ENCODE data around the gene FCRL5.

FCRL5 gene

GRCh38 chr1:157495285-157495684 is 57.0 kb downstream of the FCRL5 start:
- CTCF ChIA-PET = interaction anchor here (0.8 to 3.1 kb wide), 19 partner anchors 9 to 463 kb away, joined by 3 to 28 read pairs (median 5); no protein-coding TSS in a partner anchor
- POLR2A ChIA-PET = interaction anchor here (0.6 kb wide), 1 partner anchor 63 kb away, joined by 3 read pairs; no protein-coding TSS in a partner anchor

GRCh38 chr1:157494093-157494492 is 58.2 kb downstream of the FCRL5 start:
- H3K4me3 ChIP-seq (ENCODE audit: low read depth, low read length) = no peak overlapping the region
- CTCF ChIA-PET = interaction anchor here (0.6 to 3.1 kb wide), 9 partner anchors 10 to 631 kb away, joined by 3 to 28 read pairs (median 5); no protein-coding TSS in a partner anchor

More at GRCh38 chr1:157495285-157495684, 57.0 kb downstream of the FCRL5 start:
- H3K27ac ChIP-seq (ENCODE audit: extremely low read depth, low read depth, low read length) = no peak overlapping the region
- H3K36me3 ChIP-seq (ENCODE audit: control insufficient read depth in 2 of 2, insufficient read depth in 1 of 2, low read length in 2 of 2) = no peaks in the 10 kb centered on the region
- TF ChIP-seq SP2 (tag by site-specific recombination; IDR thresholded peaks at IDR 0.05) = no peak
- no peak for TF ChIP-seq PBX3 (CRISPR knock-in tag; IDR thresholded peaks at IDR 0.05)
- TF ChIP-seq ZBTB7A (tag by site-specific recombination; IDR thresholded peaks at IDR 0.05; ENCODE audit: low read depth) = no peak
- TF ChIP-seq ZNF792 (tag by site-specific recombination; IDR thresholded peaks at IDR 0.05) = no peak
- TF ChIP-seq ZNF585B (tag by site-specific recombination; IDR thresholded peaks at IDR 0.05) = no peak
- no peak for TF ChIP-seq ZBTB21 (tag by site-specific recombination; IDR thresholded peaks at IDR 0.05)
- TF ChIP-seq ZSCAN4 (tag by site-specific recombination; IDR thresholded peaks at IDR 0.05) = no peak
- no peak for TF ChIP-seq ZNF223 (tag by site-specific recombination; IDR thresholded peaks at IDR 0.05)
- no peak for TF ChIP-seq ZFP41 (tag by site-specific recombination; IDR thresholded peaks at IDR 0.05; ENCODE audit: borderline replicate concordance)
- no peak for TF ChIP-seq GLIS2 (tag by site-specific recombination; IDR thresholded peaks at IDR 0.05)
- no peak for TF ChIP-seq ZBTB11 (tag by site-specific recombination; conservative IDR thresholded peaks at IDR 0.05; ENCODE audit: low read depth)
- no peak for TF ChIP-seq ZNF366 (tag by site-specific recombination; conservative IDR thresholded peaks at IDR 0.05)
- TF ChIP-seq ZNF707 (tag by site-specific recombination; IDR thresholded peaks at IDR 0.05) = no peak
- TF ChIP-seq ZNF157 (tag by site-specific recombination; IDR thresholded peaks at IDR 0.05) = no peak
- no peak for TF ChIP-seq ZNF704 (tag by site-specific recombination; IDR thresholded peaks at IDR 0.05)
- no peak for TF ChIP-seq ZNF146 (tag by site-specific recombination; IDR thresholded peaks at IDR 0.05)
- no peak overlapping the region for H3K4me3 ChIP-seq (ENCODE audit: low read depth, low read length)
- no peaks in the 10 kb centered on the region for H3K4me1 ChIP-seq (ENCODE audit: control insufficient read depth, insufficient read depth, low read length)
- no peaks in the 10 kb centered on the region for H3K9me3 ChIP-seq (ENCODE audit: control insufficient read depth, insufficient read depth, low read depth, low read length)

More at GRCh38 chr1:157494093-157494492, 58.2 kb downstream of the FCRL5 start:
- Histone ChIP-seq H3K36me3 (ENCODE audit: control insufficient read depth in 2 of 2, insufficient read depth in 1 of 2, low read length in 2 of 2) (no peaks in the 10 kb centered on the region), H3K9me3 (ENCODE audit: control insufficient read depth, insufficient read depth, low read depth, low read length) (no peaks in the 10 kb centered on the region), H3K27ac (ENCODE audit: extremely low read depth, low read depth, low read length) (no peak overlapping the region), H3K4me1 (ENCODE audit: control insufficient read depth, insufficient read depth, low read length) (no peaks in the 10 kb centered on the region)
- POLR2A ChIA-PET = no interaction called here
- TF ChIP-seq ZNF138 (tag by site-specific recombination; IDR thresholded peaks at IDR 0.05; ENCODE audit: borderline replicate concordance) (no peak), ZNF654 (tag by site-specific recombination; IDR thresholded peaks at IDR 0.05; ENCODE audit: low read depth) (no peak), ZNF248 (tag by site-specific recombination; IDR thresholded peaks at IDR 0.05) (no peak), KLF16 (tag by site-specific recombination; IDR thresholded peaks at IDR 0.05) (no peak), ZNF626 (tag by site-specific recombination; IDR thresholded peaks at IDR 0.05) (no peak), OVOL3 (tag by site-specific recombination; IDR thresholded peaks at IDR 0.05) (no peak), BCL6B (tag by site-specific recombination; IDR thresholded peaks at IDR 0.05) (no peak), ZFHX2 (tag by site-specific recombination; conservative IDR thresholded peaks at IDR 0.05) (no peak), ZNF274 (IDR thresholded peaks at IDR 0.05; ENCODE audit: low read length) (no peak), ZNF274 (tag by site-specific recombination; IDR thresholded peaks at IDR 0.05; ENCODE audit: borderline replicate concordance) (no peak)
